Prostate gland (tissue), 2 donors: Measurements from ENCODE around the gene SIGLEC14. TPM values are rescaled to one million over a fixed set of nuclear protein-coding genes. Genes with fewer than 3 reads are reported as not detected.
A peak's percentile ranks its signal among the peaks of the same experiment; 100 is the strongest.

Source experiments
- DNase-seq: peaks from one replicate; pipeline ENCODE4 v3.0.0-alpha.2; 2019; ENCODE audit warnings: low spot score
- H3K27ac ChIP-seq, 2 donors: fragments of 200-600 bp; sonication (generic); 2 replicates each; pipeline ENCODE4 v1.5.1; 2017 to 2019
- H3K27me3 ChIP-seq: fragments of 200-600 bp; sonication (generic); replicated peaks from 2 replicates; pipeline ENCODE4 v1.5.1; 2019; ENCODE audit not compliant: insufficient read depth
- H3K36me3 ChIP-seq, 2 donors: fragments of 200-600 bp; sonication (generic); 1 replicate in 1 of 2; 2 replicates in 1 of 2; pipeline versions ENCODE4 v1.5.1 to v1.8.1; 2017 to 2019
- H3K4me1 ChIP-seq: fragments of 200-600 bp; sonication (generic); replicated peaks from 2 replicates; pipeline ENCODE4 v1.5.1; 2019
- H3K4me3 ChIP-seq, 2 donors: fragments of 200-600 bp; sonication (generic); 2 replicates each; pipeline ENCODE4 v1.5.1; 2017 to 2019
- H3K9me3 ChIP-seq: fragments of 200-600 bp; sonication (generic); 2 replicates; pipeline ENCODE4 v1.5.1; 2017
- POLR2A ChIP-seq: fragments of 450-650 bp; IDR thresholded peaks from one replicate; pipeline ENCODE4 v1.6.1; 2016; ENCODE audit warnings: antibody characterized with exemption, mild to moderate bottlenecking
- POLR2AphosphoS5 ChIP-seq: sonication (generic); formaldehyde crosslinking; IDR thresholded peaks from one replicate; pipeline ENCODE4 v1.6.1; 2017; ENCODE audit warnings: antibody characterized with exemption
- WGBS: methylation state at CpG from one replicate; pipeline ENCODE4 v1.1.5; 2018; 5-methylcytosine and 5-hydroxymethylcytosine counted together
- intact Hi-C: fragments of 100-400 bp; cut with DNase I; formaldehyde crosslinking; loops from one replicate; pipeline ENCODE4 v1.14.2; 2022
- total RNA-seq, 2 donors: library from RNA; depleted of rRNA; stranded (reverse); fragments of >200 nt; gene quantifications; one replicate each; pipeline ENCODE4 v1.1.0, GENCODE V29; 2016
- TF ChIP-seq, protein P1 (sequence below), 4 experiments: fragments of 200-600 bp in 2 of 4; fragments of 450-650 bp in 2 of 4; sonication (generic) in 2 of 4; IDR thresholded peaks; 1 replicate in 3 of 4; 2 replicates in 1 of 4; pipeline ENCODE4 v1.5.1; 2016 to 2019; ENCODE audit warnings: antibody characterized with exemption in 4 of 4, mild to moderate bottlenecking in 2 of 4, moderate library complexity in 2 of 4

Gene SIGLEC14
- total RNA-seq, 2 donors from 2014 or later, result 1.8 to 8.0 TPM

DNA sequence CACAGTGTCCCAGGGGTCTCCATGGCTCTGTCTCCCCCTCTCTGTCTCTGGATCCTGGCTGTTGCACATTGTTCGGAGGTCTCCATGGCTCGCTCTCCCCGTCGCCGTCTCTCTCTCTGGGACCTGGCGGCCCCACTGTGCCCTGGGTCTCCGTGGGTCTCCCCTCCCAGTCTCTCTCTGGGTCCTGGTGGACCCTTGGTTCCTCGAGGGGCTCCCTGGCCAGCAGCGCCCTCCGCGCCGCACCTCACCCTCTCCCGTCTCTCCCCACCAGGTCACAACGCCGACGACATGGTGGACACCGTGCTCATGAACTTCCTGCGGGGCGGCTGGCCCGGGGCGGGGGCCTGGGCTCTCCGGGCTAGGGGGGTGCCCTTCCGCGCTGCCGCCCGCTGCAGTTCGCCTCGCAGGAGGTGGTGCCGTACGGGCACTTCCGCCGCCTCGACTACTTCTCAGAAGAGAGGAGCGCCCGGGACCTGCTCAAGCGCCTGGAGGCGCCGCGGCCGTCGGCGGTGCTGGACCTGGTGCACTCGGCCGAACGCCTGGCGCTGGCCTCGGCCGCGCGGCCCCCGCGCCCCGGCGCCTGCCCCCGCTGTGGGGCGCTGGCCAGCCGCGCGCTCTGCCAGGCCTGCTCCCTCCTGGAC lies 45.6 kb downstream of the SIGLEC14 start:
- intact Hi-C loops, result no loop called here
- no peak for TF ChIP-seq POLR2A
- TF ChIP-seq POLR2AphosphoS5, result no peak
- TF ChIP-seq, protein P1, sequence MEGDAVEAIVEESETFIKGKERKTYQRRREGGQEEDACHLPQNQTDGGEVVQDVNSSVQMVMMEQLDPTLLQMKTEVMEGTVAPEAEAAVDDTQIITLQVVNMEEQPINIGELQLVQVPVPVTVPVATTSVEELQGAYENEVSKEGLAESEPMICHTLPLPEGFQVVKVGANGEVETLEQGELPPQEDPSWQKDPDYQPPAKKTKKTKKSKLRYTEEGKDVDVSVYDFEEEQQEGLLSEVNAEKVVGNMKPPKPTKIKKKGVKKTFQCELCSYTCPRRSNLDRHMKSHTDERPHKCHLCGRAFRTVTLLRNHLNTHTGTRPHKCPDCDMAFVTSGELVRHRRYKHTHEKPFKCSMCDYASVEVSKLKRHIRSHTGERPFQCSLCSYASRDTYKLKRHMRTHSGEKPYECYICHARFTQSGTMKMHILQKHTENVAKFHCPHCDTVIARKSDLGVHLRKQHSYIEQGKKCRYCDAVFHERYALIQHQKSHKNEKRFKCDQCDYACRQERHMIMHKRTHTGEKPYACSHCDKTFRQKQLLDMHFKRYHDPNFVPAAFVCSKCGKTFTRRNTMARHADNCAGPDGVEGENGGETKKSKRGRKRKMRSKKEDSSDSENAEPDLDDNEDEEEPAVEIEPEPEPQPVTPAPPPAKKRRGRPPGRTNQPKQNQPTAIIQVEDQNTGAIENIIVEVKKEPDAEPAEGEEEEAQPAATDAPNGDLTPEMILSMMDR (IDR thresholded peaks at IDR 0.05), result no peak
- Histone ChIP-seq H3K27ac (no peak overlapping the region), H3K27me3 (no peaks in the 10 kb centered on the region), H3K4me3 (no peak overlapping the region), H3K9me3 (no peaks in the 10 kb centered on the region), H3K36me3 (no peaks in the 10 kb centered on the region), H3K4me1 (no peaks in the 10 kb centered on the region)
- no peak for DNase-seq
- 16% methylated on average over 41 of the region's 59 CpGs for WGBS

DNA sequence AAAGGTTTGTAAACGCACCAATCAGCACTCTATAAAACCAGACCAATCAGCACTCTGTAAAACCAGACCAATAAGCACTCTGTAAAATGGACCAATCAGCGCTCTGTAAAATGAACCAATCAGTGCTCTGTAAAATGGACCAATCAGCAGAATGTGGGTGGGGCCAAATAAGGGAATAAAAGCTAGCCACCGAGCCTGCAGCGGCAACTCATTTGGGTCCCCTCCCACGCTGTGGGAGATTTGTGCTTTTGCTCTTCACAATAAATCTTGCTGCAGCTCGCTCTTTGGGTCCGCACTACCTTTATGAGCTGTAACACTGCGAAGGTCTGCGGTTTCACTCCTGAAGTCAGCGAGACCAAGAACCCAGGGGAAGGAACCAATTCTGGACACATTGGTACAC lies 47.5 kb downstream of the SIGLEC14 start:
- Histone ChIP-seq H3K4me1 (no peaks in the 10 kb centered on the region), H3K27ac (no peak overlapping the region), H3K4me3 (no peak overlapping the region), H3K36me3 (no peaks in the 10 kb centered on the region), H3K27me3 (no peaks in the 10 kb centered on the region), H3K9me3 (no peaks in the 10 kb centered on the region)
- intact Hi-C loops, result no loop called here
- 96% methylated on average over 10 of the region's 10 CpGs for WGBS
- DNase-seq, result no peak
- no peak for TF ChIP-seq POLR2A

DNA sequence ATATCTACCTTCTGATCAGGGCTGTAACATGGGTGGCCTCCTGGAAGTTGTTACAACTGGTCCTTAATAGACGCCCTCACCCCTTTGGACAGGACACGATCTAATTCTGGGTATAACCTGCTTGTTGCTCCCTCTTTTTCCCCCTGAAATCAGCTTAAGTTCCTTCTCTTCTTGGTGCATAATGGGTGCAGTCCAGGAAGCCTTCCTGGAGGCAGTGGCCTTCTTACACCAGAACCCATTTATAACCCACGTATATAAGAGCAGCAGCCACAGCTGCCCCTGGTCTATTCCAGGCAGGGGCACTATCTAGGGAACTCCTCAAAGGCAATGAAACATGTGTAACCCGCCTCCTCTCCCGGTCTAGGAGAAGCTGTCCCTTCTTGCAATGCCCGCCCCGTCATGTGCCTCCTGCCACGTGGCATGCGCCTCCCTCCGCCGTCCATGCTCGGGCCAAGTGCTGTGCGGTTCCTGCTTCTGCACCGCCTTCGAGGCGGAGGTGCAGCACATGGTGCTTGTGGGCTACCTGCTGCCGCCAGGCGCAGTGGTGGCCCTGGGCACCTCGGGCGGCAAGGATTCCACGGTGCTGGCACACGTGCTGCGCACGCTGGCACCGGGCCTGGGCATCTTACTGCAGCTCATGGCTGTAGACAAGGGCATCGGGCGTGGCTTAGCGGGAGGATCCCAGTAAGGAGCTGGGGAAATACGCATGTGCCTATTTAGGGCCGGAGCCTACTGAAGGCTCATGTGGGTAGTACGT lies 48.3 kb downstream of the SIGLEC14 start:
- no peaks in the 10 kb centered on the region for H3K9me3 ChIP-seq
- H3K27ac ChIP-seq, result no peak overlapping the region
- DNase-seq, result no peak
- TF ChIP-seq, protein P1 (IDR thresholded peaks at IDR 0.05), result no peak
- WGBS, result 94% methylated on average over 31 of the region's 31 CpGs
- H3K36me3 ChIP-seq, result no peaks in the 10 kb centered on the region
- intact Hi-C loops, result no loop called here
- peaks cover 3% of the 10 kb centered on the region for H3K4me1 ChIP-seq
- H3K4me3 ChIP-seq, result no peak overlapping the region
- no peaks in the 10 kb centered on the region for H3K27me3 ChIP-seq

DNA sequence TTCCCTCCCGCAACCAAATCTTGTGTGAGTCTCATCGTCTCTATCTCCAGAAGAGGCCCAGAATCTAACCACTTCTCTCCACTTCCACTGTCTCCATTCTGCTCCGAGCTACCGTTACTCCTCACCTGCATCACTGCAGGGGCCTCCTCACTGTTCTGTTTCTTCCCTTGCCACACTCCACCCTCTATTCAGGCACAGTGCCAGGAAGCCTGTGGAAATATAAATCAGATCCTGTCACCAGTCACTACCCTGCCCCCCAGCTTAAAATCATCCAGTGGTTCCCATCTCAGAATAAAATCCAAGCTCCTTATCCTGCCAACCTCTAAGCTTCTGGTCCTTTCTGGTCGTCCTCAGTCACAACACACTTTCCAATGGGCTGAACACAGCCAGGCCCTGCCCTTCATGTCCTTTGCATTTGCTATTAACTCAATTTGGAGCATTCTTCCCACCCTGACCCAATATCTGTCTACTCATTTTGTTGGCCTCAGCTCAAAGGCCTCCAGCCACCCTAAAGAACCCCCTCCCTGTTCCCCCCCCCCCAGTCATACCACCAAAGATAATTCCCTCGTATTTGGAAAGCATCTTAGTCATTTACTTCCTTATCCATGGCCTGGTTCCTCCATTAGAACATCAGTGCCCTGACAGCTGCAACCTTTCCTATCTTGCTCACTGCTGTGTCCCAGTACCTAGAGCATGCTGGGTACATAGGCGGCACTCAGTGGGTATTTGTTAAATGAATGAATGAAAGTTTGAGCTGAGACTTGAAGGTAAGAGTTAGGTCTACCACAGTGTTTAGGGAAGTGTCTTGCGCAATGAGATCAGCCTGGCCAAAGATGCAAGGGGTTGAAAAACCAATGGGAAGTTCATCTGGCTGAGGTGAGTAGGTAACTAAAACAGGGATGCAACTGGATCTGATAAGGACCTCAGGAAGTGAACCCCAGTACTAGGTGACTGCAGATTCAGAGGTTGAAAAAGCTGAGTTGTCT lies 51.1 kb downstream of the SIGLEC14 start:
- Histone ChIP-seq H3K27ac (no peak overlapping the region), H3K9me3 (no peaks in the 10 kb centered on the region), H3K36me3 (no peaks in the 10 kb centered on the region), H3K27me3 (no peaks in the 10 kb centered on the region), H3K4me1 (peaks cover 3% of the 10 kb centered on the region), H3K4me3 (no peak overlapping the region)
- TF ChIP-seq POLR2AphosphoS5 (no peak), POLR2A (no peak)
- TF ChIP-seq, protein P1 (IDR thresholded peaks at IDR 0.05), result no peak
- no peak for DNase-seq
- 89% methylated on average over 8 of the region's 8 CpGs for WGBS
- intact Hi-C loops, result loop anchor here (2.0 kb wide), 1 partner anchor 25 kb away; the partner anchor contains the start of gene ZNF175

DNA sequence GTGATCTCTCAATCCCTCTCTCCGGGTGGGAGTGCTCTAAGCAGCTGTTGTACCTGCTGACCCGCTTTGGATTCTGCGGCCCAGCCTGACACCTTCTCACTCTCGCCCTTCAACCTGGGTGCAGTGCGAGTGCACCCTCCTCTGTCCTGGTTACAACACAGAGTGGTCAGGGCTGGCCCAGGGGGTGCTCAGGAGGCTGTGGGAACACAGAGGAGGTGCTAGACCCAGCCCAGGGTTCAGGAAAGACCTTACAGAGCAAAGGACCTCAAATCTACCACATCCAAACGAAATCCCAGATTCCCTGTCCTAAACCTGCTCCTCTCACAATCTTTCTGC lies 51.9 kb downstream of the SIGLEC14 start:
- no peak for TF ChIP-seq POLR2AphosphoS5
- TF ChIP-seq POLR2A, result no peak
- TF ChIP-seq, protein P1 (IDR thresholded peaks at IDR 0.05), result no peak
- WGBS, result 11% methylated on average over 6 of the region's 6 CpGs
- intact Hi-C loops, result loop anchor here (2.0 to 5.0 kb wide), 3 partner anchors 24 to 487 kb away; partner anchors contain the start of genes CTU1, SPACA6 and ZNF175

More for the DNA sequence above, 51.9 kb downstream of the SIGLEC14 start:
- Histone ChIP-seq H3K4me1 (peaks cover 3% of the 10 kb centered on the region), H3K9me3 (no peaks in the 10 kb centered on the region), H3K27ac (peak overlapping the region in 1 of 2 donors; percentile 34), H3K36me3 (no peaks in the 10 kb centered on the region), H3K4me3 (peak overlapping the region; percentile 51 to 64), H3K27me3 (no peaks in the 10 kb centered on the region)
- no peak for DNase-seq
